Measurements from ENCODE around the gene CLDN4.
"Not testable (repeated sequence)": the region's sequence is repeated elsewhere in the genome, so short reads cannot be mapped to it uniquely, and the experiment has no call there.

DNA sequence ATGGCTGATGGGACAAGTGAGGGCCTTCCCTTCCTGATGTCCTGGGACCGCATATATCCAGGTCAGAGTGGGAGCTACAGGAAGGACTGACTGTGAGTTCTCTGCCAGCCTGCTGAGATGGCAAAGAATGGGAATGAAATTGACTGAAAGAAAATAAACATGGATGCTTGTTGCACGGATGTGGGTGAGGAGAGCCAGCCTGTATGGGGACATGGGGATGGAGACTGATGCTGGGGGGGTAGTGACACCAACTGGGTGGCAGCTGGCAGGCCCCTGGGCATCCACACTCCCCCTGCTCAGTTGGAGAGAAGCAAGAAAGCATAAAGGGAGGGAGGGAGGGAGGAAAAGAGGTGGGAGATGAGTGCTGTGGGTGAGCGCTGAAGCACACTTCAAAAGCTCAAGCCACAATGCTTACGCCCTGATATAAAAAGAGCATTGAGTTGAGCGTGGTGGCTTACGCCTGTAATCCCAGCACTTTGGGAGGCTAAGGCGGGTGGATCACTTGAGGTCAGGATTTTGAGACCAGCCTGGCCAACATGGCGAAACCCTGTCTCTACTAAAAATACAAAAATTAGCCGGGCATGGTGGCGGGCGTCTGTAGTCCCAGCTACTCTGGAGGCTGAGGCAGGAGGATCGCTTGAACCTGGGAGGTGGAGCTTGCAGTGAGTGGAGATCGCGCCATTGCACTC is 9.1 kb upstream of the CLDN4 start:
- TF ChIP-seq, protein P1, sequence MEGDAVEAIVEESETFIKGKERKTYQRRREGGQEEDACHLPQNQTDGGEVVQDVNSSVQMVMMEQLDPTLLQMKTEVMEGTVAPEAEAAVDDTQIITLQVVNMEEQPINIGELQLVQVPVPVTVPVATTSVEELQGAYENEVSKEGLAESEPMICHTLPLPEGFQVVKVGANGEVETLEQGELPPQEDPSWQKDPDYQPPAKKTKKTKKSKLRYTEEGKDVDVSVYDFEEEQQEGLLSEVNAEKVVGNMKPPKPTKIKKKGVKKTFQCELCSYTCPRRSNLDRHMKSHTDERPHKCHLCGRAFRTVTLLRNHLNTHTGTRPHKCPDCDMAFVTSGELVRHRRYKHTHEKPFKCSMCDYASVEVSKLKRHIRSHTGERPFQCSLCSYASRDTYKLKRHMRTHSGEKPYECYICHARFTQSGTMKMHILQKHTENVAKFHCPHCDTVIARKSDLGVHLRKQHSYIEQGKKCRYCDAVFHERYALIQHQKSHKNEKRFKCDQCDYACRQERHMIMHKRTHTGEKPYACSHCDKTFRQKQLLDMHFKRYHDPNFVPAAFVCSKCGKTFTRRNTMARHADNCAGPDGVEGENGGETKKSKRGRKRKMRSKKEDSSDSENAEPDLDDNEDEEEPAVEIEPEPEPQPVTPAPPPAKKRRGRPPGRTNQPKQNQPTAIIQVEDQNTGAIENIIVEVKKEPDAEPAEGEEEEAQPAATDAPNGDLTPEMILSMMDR (conservative IDR thresholded peaks at IDR 0.05; ENCODE audit: low read depth, low read length): not testable (repeated sequence)
- TF ChIP-seq EZH2 (IDR thresholded peaks at IDR 0.05; ENCODE audit: borderline replicate concordance, low read depth, low read length, poor library complexity, severe bottlenecking): not testable (repeated sequence)

Data from A673 (cell line).